Renal cortex interstitium (tissue), 15 donors: Measurements from ENCODE around the gene KLRC1. TPM values are rescaled to one million over a fixed set of nuclear protein-coding genes. Genes with fewer than 3 reads are reported as not detected.
"Not testable (repeated sequence)": the region's sequence is repeated elsewhere in the genome, so short reads cannot be mapped to it uniquely, and the experiment has no call there.

Source experiments
- DNase-seq, 11 donors: peaks; one replicate each; pipeline ENCODE4 v3.0.0-alpha.2; 2013; ENCODE audit warnings: low read depth in 9 of 11, low spot score in 4 of 11; ENCODE audit errors: extremely low read depth in 1 of 11
- long read RNA-seq, 16 experiments: transcript quantifications; one replicate each; lab custom pipeline, GENCODE V29; 2026
- polyA plus RNA-seq, 3 donors: library from polyadenylated mRNA; unstranded; fragments of 120-200 nt; gene quantifications; one replicate each; pipeline ENCODE4 v1.2.1, GENCODE V29; 2013; ENCODE audit not compliant: insufficient read length in 3 of 3

KLRC1 gene
- under 1 TPM; 0.53 to 0.80 (median 0.62) TPM for polyA plus RNA-seq
- long read RNA-seq, donor 1 = 0 reads
- long read RNA-seq, donor 2 = 0 reads
- long read RNA-seq, donor 3 = 0 reads
- long read RNA-seq, donor 4 = 0 reads
- long read RNA-seq, donor 5 = 0 reads
- long read RNA-seq, donor 6 = 0 reads
- long read RNA-seq, donor 7 = 0 reads
- long read RNA-seq, donor 8, partial matches to known transcripts = 0 of 1 reads
- long read RNA-seq, donor 8, other reads (novel, unspliced or antisense) = 0 of 1 reads
- long read RNA-seq, donor 9 = 0 reads
- long read RNA-seq, donor 10 = 0 reads
- long read RNA-seq, donor 11 = 0 reads
- long read RNA-seq, donor 12 = 0 reads
- long read RNA-seq, donor 13 = 0 reads
- long read RNA-seq, donor 14, partial matches to known transcripts = 0 of 1 reads
- long read RNA-seq, donor 14, other reads (novel, unspliced or antisense) = 0 of 1 reads
- long read RNA-seq, donor 15 = 0 reads
- long read RNA-seq, donor 16 = 0 reads

- no peak for DNase-seq
These were observed at the start of gene KLRC1 for GRCh38 chr12:10453156-10453555. Gene KLRC1, minus strand, starts transcription at chr12:10453377. Its CDS starts 2,221 bp downstream, at chr12:10451156.

- DNase-seq = no peak
These were observed 47.9 kb upstream of the KLRC1 start for GRCh38 chr12:10501030-10501429.

DNA sequence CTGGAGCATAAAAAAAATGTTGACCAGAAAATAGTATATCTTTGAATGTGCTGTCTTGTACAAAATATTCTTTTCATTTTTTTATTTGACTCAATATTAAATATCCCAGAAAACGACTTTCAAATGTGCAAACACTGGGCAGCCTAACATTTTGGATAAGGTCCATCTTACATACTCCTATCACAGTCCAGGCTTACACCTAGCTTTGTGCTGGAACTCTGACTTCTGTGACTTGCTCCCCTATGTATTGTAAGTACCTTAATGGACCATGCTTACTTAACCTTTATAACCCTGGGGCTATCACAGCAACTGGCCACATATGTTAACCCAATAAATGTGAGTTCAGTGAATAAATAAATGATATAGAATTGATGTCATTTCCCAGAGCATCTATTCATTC lies 44.9 kb upstream of the KLRC1 start:
- DNase-seq = no peak

DNA sequence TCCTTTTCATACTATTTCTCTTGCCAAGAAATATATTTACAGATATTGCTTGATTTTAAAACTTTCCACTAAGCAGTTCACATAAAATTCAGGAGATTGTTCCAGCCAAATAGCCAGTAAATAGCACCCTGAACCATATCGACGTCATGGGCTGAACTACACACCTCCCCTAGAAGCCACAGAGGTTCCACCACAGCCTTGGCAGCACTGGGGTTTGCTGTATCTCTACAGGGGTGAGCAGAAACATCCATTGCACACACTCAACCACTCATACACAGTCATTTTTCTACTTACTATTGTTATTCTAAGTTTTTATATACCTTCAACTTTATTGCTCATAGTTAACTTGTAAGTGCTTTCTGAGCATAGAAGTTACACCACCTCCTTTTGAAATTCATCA lies 44.4 kb upstream of the KLRC1 start:
- DNase-seq = no peak

DNA sequence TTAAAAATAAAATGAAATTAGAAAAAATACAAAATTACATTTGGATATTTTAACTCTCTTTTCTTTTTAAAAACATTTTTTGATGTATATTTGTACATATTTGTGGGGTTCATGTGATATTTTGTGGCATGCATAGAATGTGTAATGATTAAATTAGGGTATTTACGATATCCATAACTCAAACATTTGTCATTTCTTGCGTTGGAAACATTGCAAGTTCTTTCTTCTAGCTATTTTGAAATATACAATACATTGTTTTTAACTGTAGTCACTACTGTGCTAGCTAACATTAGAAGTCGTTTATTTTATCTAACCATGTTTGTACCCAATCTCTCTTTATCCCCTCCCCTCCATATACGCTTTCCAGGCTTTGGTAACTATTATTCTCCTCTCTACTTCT lies 38.6 kb upstream of the KLRC1 start:
- DNase-seq = no peak

GRCh38 chr12:10487328-10487727 lies 34.2 kb upstream of the KLRC1 start:
- not testable (repeated sequence) for DNase-seq

DNA sequence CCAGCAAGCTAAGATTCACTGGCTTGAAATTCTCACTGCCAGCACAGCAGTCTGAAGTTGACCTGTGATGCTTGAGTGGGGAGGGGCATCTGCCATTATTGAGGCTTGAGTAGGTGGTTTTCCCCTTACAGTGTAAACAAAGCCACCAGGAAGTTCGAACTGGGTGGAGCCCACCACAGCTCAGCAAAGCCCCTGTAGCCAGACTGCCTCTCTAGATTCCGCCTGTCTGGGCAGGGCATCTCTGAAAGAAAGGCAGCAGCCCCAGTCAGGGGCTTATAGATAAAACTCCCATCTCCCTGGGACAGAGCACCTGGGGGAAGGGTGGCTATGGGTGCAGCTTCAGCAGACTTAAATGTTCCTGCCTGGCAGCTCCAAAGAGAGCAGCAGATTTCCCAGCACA lies 28.7 kb upstream of the KLRC1 start:
- DNase-seq = not testable (repeated sequence)

GRCh38 chr12:10472808-10473207 lies 19.6 kb upstream of the KLRC1 start:
- DNase-seq = not testable (repeated sequence)

GRCh38 chr12:10469701-10470100 lies 16.5 kb upstream of the KLRC1 start:
- DNase-seq = no peak

DNA sequence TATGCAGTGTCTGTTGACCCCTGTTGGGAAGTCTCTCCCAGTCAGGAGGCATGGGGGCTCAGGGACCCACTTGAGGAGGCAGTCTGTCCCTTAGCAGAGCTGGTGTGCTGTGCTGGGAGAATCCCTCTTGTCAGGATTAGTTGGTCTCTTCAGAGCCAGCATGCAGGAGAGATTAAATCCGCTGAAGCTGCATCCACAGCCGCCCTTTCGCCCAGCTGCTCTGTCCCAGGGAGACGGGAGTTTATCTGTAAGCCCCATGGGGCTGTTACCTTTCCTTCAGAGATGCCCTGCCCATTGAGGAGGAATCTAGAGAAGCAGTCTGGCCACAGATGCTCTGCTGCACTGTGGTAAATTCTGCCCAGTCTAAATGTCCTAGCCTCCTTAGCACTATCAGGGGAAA lies 13.1 kb upstream of the KLRC1 start:
- DNase-seq = no peak

GRCh38 chr12:10457760-10458159 lies 4.6 kb upstream of the KLRC1 start:
- DNase-seq = no peak

DNA sequence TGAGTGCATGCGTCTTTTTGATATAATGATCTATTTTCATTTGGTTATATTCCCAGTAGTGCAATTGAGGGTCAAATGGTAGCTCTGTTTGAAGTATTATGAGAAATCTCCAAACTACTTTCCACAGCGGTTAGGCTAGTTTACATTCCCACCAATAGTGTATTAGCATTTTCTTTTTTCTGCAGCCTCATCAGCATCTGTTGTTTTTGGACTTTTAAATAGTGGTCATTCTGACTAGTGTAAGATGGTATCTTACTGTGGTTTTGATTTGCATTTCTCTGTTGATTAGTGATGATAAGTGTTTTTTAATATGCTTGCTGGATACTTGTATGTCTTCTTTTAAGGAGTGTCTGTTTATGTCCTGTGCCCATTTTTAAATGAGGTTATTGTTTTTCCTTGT lies 3.7 kb upstream of the KLRC1 start:
- DNase-seq = no peak

DNA sequence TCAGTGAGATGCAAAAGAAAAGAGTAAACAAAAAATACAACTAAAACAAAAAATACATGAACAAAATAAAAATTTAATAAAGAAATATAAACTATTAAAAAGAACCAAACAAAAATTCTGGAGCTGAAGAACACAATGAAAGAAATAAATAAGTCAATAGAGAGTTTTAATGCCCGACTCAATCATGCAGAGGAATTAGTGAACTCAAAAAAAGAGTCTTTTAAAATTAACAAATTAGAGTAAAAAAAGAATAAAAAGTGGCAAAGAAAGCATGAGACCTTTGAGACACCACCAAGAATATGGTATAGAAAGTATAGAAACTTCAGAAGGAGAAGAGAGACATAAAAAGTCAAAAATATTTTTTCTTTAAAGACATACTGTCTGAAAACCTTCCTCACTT lies 2.6 kb upstream of the KLRC1 start:
- no peak for DNase-seq

- no peak for DNase-seq
These were observed 1.4 kb upstream of the KLRC1 start for GRCh38 chr12:10454531-10454930.

GRCh38 chr12:10448236-10448635 lies 4.9 kb downstream of the KLRC1 start:
- DNase-seq = no peak

DNA sequence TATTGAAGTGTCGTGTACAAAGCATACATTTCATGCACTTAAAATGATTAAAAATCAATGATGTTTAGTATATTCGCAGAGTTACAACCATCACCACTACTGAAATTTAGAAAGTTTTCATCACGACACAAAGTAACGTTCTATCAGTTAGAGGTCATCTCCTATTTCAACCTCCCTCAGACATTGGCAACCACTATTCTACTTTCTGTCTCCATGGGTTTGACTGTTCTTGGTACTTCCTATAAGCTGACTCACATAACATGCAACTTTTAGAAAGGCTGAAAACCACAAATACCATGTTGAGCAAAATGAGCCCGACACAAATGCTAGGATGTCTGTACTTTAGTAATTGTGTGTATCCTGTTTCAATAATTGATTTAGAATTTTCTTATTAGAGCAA lies 7.1 kb downstream of the KLRC1 start:
- not testable (repeated sequence) for DNase-seq

DNA sequence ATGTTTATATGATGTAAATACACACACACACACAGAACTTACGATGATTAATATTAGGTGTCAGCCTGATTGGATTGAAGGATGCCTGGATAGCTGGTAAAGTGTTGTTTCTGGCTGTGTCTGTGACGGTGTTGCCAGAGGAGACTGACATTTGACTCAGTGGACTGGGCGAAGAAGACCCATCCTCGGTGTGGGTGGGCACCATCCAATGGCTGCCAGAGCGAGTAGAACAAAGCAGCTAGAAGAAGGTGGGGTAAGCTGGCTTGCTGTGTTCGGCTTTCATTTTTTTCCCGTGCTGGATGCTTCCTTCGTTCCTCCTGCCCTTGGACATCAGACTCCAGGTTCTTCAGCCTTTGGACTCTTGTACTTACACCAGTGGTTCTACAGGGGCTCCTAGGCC lies 12.0 kb downstream of the KLRC1 start:
- not testable (repeated sequence) for DNase-seq

GRCh38 chr12:10439608-10440274 lies 13.4 kb downstream of the KLRC1 start:
- not testable (repeated sequence) for DNase-seq

DNA sequence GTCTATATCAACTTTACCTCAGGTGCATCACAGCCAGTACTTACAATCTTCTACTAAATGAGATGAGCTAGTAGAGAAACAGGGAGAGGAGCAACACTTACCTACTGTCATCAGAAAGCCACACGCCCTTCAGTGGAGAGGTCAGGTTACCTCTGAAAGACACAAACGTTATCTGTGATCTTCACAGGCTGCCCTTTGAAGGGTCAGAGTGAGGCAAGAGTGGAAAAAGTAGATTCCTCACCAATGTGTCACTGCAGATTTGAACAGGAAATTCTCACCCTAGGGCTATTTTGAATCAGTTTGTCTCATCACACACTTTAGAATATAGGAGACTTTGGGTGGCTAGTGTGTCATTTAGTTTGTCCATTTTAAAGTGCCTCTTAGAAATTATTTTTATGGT lies 15.6 kb downstream of the KLRC1 start:
- not testable (repeated sequence) for DNase-seq

DNA sequence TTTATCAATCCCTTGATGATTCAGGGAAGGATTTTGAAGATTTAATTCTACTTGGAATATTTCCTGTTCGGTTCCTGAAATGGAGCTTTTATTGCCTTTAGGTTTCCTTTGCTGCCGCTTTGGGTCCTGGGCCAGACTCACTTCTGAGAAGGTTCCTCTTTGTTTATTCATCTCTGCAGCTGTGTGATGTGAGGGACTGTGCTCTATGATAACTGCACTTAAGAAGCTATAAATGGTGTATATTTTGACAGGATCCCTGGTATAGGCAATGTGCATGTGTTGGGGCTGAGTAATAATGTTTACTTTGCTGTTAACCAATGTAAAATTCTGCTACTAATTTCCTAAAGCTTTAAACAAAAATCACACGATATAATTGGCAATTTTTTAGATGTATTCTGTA lies 17.4 kb downstream of the KLRC1 start, which contains the start of gene KLRC2:
Gene KLRC2, minus strand, starts transcription at position 195 of the 400 bp plus-strand sequence. Its CDS starts 24 bp downstream, at position 171.
- DNase-seq = not testable (repeated sequence)
